Keratinocyte (primary cell): ENCODE results near the gene PARP3. TPM values are rescaled to one million over a fixed set of nuclear protein-coding genes. Genes with fewer than 3 reads are reported as not detected.
A peak's percentile ranks its signal among the peaks of the same experiment; 100 is the strongest.

Source experiments
- DNase-seq: peaks from one replicate; pipeline ENCODE4 v3.0.0-alpha.2; 2011; ENCODE audit warnings: low read depth, missing footprints, low spot score
- FAIRE-seq: peaks from 2 replicates; lab custom pipeline; 2011; peaks lifted over from hg19 to GRCh38; lab: Jason Lieb, UNC
- H2AFZ ChIP-seq: 2 replicates; pipeline ENCODE4 v1.6.0; 2012; ENCODE audit warnings: low read length, control low read depth, inconsistent platforms; ENCODE audit not compliant: control insufficient read depth
- H3K27ac ChIP-seq: 2 replicates; pipeline ENCODE4 v1.5.1; 2011; ENCODE audit warnings: low read length; ENCODE audit not compliant: control insufficient read depth, insufficient read depth
- H3K27me3 ChIP-seq: 3 replicates; pipeline ENCODE4 v1.6.0; 2011; ENCODE audit warnings: low read length; ENCODE audit not compliant: control insufficient read depth, insufficient read depth; ENCODE audit errors: extremely low read depth
- H3K36me3 ChIP-seq, 2 experiments: 2 replicates in 1 of 2; 3 replicates in 1 of 2; pipeline ENCODE4 v1.5.1; 2011; ENCODE audit warnings: low read length in 2 of 2, mild to moderate bottlenecking in 1 of 2; ENCODE audit not compliant: control insufficient read depth in 2 of 2, insufficient read depth in 2 of 2; ENCODE audit errors: extremely low read depth in 1 of 2
- H3K4me1 ChIP-seq: 3 replicates; pipeline ENCODE4 v1.5.1; 2011; ENCODE audit warnings: low read length; ENCODE audit not compliant: control insufficient read depth, insufficient read depth; ENCODE audit errors: extremely low read depth
- H3K4me2 ChIP-seq: 3 replicates; pipeline ENCODE4 v1.6.0; 2011; ENCODE audit warnings: low read depth, low read length; ENCODE audit not compliant: control insufficient read depth, insufficient read depth; ENCODE audit errors: extremely low read depth
- H3K4me3 ChIP-seq, 3 experiments: fragments of 200-600 bp in 1 of 3; sonication (generic) in 1 of 3; 2 replicates in 2 of 3; 3 replicates in 1 of 3; pipeline ENCODE4 v1.5.1; 2011 to 2016; ENCODE audit warnings: low read length in 3 of 3, mild to moderate bottlenecking in 3 of 3, control low read depth in 2 of 3, inconsistent platforms in 1 of 3, low read depth in 1 of 3, mixed read lengths in 1 of 3, mixed run types in 1 of 3, moderate library complexity in 1 of 3; ENCODE audit not compliant: control insufficient read depth in 2 of 3, insufficient read depth in 2 of 3; ENCODE audit errors: extremely low read depth in 1 of 3
- H3K79me2 ChIP-seq: 2 replicates; pipeline ENCODE4 v1.6.0; 2012; ENCODE audit warnings: low read length; ENCODE audit not compliant: control insufficient read depth, insufficient read depth
- H3K9ac ChIP-seq: 3 replicates; pipeline ENCODE4 v1.6.0; 2011; ENCODE audit warnings: low read length; ENCODE audit not compliant: control insufficient read depth, insufficient read depth; ENCODE audit errors: extremely low read depth
- H3K9me1 ChIP-seq: 3 replicates; pipeline ENCODE4 v1.6.0; 2011; ENCODE audit warnings: low read length; ENCODE audit not compliant: control insufficient read depth, insufficient read depth; ENCODE audit errors: extremely low read depth
- H3K9me3 ChIP-seq: 2 replicates; pipeline ENCODE4 v1.5.1; 2012; ENCODE audit warnings: low read depth, low read length; ENCODE audit not compliant: control insufficient read depth
- H4K20me1 ChIP-seq: 3 replicates; pipeline ENCODE4 v1.6.0; 2011; ENCODE audit warnings: low read length; ENCODE audit not compliant: control insufficient read depth, insufficient read depth; ENCODE audit errors: extremely low read depth
- CTCF ChIP-seq, 3 experiments: IDR thresholded peaks in 1 of 3; conservative IDR thresholded peaks in 1 of 3; optimal IDR thresholded peaks in 1 of 3; 2 replicates in 2 of 3; 3 replicates in 1 of 3; pipeline versions ENCODE3 to v1.5.1; 2011; ENCODE audit warnings: low read length in 3 of 3, mild to moderate bottlenecking in 3 of 3, moderate library complexity in 2 of 3, control low read depth in 1 of 3, inconsistent platforms in 1 of 3; ENCODE audit not compliant: insufficient read depth in 2 of 3; ENCODE audit errors: extremely low read depth in 1 of 3
- EZH2 ChIP-seq: IDR thresholded peaks from one replicate; pipeline ENCODE4 v1.6.1; 2012; ENCODE audit warnings: inconsistent platforms, mild to moderate bottlenecking, low read length, moderate library complexity
- dilution Hi-C: fragments of 300-500 bp; cut with MboI; formaldehyde crosslinking; loops from one replicate; pipeline ENCODE4 v1.7.0; 2020; ENCODE audit warnings: low sequenced_read_pairs; ENCODE audit not compliant: extremely low pct_ligation_motif_present
- polyA minus RNA-seq, 3 experiments: library from RNA; depleted of rRNA, polyadenylated mRNA; stranded (reverse); fragments of >200 nt; gene quantifications; 1 replicate in 1 of 3; 2 replicates in 1 of 3; 3 replicates in 1 of 3; pipeline ENCODE4 v1.2.3, GENCODE V29; 2011
- polyA plus RNA-seq, 5 experiments: library from polyadenylated mRNA; depleted of rRNA in 3 of 5; stranded (reverse) in 3 of 5; stranded (forward) in 1 of 5; unstranded in 1 of 5; fragments of >200 nt; gene quantifications; 1 replicate in 1 of 5; 2 replicates in 3 of 5; 3 replicates in 1 of 5; pipeline versions ENCODE4 v1.2.1 to v1.2.3, GENCODE V29; 2011 to 2012; ENCODE audit warnings: missing spikeins in 2 of 5, low read depth in 1 of 5, low replicate concordance in 1 of 5

PARP3 gene
- 5.4 to 9.3 TPM (median 6.4 TPM) in 3 replicates for polyA plus RNA-seq
- polyA plus RNA-seq (2011; ENCODE audit: low read depth): 8.7 TPM
- polyA plus RNA-seq (2011; cell fraction: cytosol; rRNA removed): 4.2 and 7.5 TPM in 2 replicates
- polyA plus RNA-seq (2011; cell fraction: nucleus; rRNA removed): 20.0 and 26.4 TPM in 2 replicates
- polyA plus RNA-seq (2012; ENCODE audit: low replicate concordance): 4.7 and 7.1 TPM in 2 replicates
- polyA minus RNA-seq: 4.7 to 5.9 TPM (median 5.3 TPM) in 3 replicates
- 23.0 TPM for polyA minus RNA-seq (2011; cell fraction: cytosol; rRNA and poly(A)+ RNA removed)
- 4.9 TPM in 2 replicates for polyA minus RNA-seq (2011; cell fraction: nucleus; rRNA and poly(A)+ RNA removed)

GRCh38 chr3:51941798-51942602, at the start of gene PARP3, which contains the start of gene RRP9:
TSS of gene PARP3 (plus strand) at chr3:51942363. CDS start at chr3:51943356, 993 bp downstream.
TSS of gene RRP9 (minus strand) at chr3:51941904. CDS start at chr3:51941867, 37 bp downstream.
- peaks cover 2% of the 10 kb centered on the region for H4K20me1 ChIP-seq
- TF ChIP-seq CTCF (optimal IDR thresholded peaks at IDR 0.05 in 1 of 3, IDR thresholded peaks at IDR 0.05 in 1 of 3, conservative IDR thresholded peaks at IDR 0.05 in 1 of 3; ENCODE audit: extremely low read depth in 1 of 3, insufficient read depth in 2 of 3, low read length in 3 of 3) (peak; percentile 96 to 100 (median 97)), EZH2 (no peak)
- no peaks in the 10 kb centered on the region for H3K9me3 ChIP-seq
- H3K4me3 ChIP-seq: peak within 1 kb of the TSS; percentile 91 to 97 (median 94)
- H3K27me3 ChIP-seq: no peaks in the 10 kb centered on the region
- peak within 1 kb of the TSS; percentile 97 for H3K4me2 ChIP-seq
- peak within 1 kb of the TSS; percentile 92 for H2AFZ ChIP-seq
- H3K27ac ChIP-seq: peak within 1 kb of the TSS; percentile 74
- H3K4me1 ChIP-seq: peaks cover 22% of the 10 kb centered on the region
- DNase-seq: peak; percentile 99
- H3K36me3 ChIP-seq: peaks cover 16 to 18% of the 10 kb centered on the region in 2 experiments
- dilution Hi-C loops: no loop called here
- FAIRE-seq: peak; percentile 93
- H3K79me2 ChIP-seq: peaks cover 30% of the 10 kb centered on the region
- peak within 1 kb of the TSS; percentile 88 for H3K9ac ChIP-seq
- H3K9me1 ChIP-seq: peaks cover 2% of the 10 kb centered on the region

DNA sequence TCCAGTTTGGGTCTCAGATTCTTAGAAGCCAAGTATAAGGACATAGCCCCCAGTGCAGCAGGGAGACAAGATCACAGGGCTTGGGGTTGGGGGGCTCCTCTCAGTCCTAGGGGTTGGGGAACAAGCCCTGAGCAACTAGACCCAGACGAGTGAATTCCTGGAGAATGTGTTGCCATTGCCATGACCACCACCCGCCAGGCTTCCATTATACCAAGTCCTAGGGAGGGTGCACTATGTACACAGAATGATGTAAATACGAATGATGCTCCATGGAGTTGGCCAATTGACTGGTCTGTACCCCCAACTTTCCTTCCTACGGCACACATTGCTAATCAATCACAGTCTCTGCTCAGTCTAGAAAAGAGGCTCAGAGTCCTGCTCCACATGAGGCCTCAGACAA, 47.8 kb upstream of the PARP3 start:
- DNase-seq (no peak), FAIRE-seq (no peak)
- H3K4me2 ChIP-seq: no peak overlapping the region
- H2AFZ ChIP-seq: no peak overlapping the region
- no peaks in the 10 kb centered on the region for H3K9me1 ChIP-seq
- TF ChIP-seq CTCF (optimal IDR thresholded peaks at IDR 0.05 in 1 of 3, IDR thresholded peaks at IDR 0.05 in 1 of 3, conservative IDR thresholded peaks at IDR 0.05 in 1 of 3; ENCODE audit: extremely low read depth in 1 of 3, insufficient read depth in 2 of 3, low read length in 3 of 3) (no peak), EZH2 (no peak)
- no peaks in the 10 kb centered on the region for H3K36me3 ChIP-seq
- no peak overlapping the region for H3K9ac ChIP-seq
- no peaks in the 10 kb centered on the region for H3K79me2 ChIP-seq
- peaks cover 3% of the 10 kb centered on the region for H3K9me3 ChIP-seq
- H4K20me1 ChIP-seq: no peaks in the 10 kb centered on the region
- H3K27ac ChIP-seq: no peak overlapping the region
- no peaks in the 10 kb centered on the region for H3K4me1 ChIP-seq
- dilution Hi-C loops: no loop called here
- H3K4me3 ChIP-seq: no peak overlapping the region
- H3K27me3 ChIP-seq: peaks cover 5% of the 10 kb centered on the region
